HepG2 (cell line): Measurements from ENCODE around the gene DAAM2. TPM values are rescaled to one million over a fixed set of nuclear protein-coding genes. Genes with fewer than 3 reads are reported as not detected.

Experiments
- AKAP8 ChIP-seq: sonication (generic); formaldehyde crosslinking; IDR thresholded peaks from 2 replicates; pipeline ENCODE4 v1.5.1; 2020; ENCODE audit warnings: mild to moderate bottlenecking, missing genetic modification reagents
- EHMT2 ChIP-seq: fragments of 200-600 bp; sonication (generic); IDR thresholded peaks from 2 replicates; pipeline ENCODE4 v1.7.0; 2017; ENCODE audit warnings: antibody characterized with exemption, low read depth, low read length, borderline replicate concordance
- MTA3 ChIP-seq: sonication (generic); formaldehyde crosslinking; IDR thresholded peaks from 2 replicates; pipeline ENCODE4 v1.4.0; 2020; ENCODE audit warnings: missing genetic modification reagents
- ZFAT ChIP-seq: sonication (generic); formaldehyde crosslinking; conservative IDR thresholded peaks from 2 replicates; pipeline ENCODE4 v1.8.1; 2023; ENCODE audit warnings: missing genetic modification reagents, inconsistent platforms
- ZMYM4 ChIP-seq: sonication (generic); formaldehyde crosslinking; IDR thresholded peaks from 2 replicates; pipeline ENCODE4 v1.8.1; 2023; ENCODE audit warnings: mild to moderate bottlenecking, missing genetic modification reagents
- ZNF234 ChIP-seq: sonication (generic); formaldehyde crosslinking; conservative IDR thresholded peaks from 2 replicates; pipeline ENCODE4 v1.5.1; 2020; ENCODE audit warnings: mild to moderate bottlenecking, missing genetic modification reagents
- ZNF615 ChIP-seq: sonication (generic); formaldehyde crosslinking; IDR thresholded peaks from 2 replicates; pipeline ENCODE4 v1.5.0; 2020; ENCODE audit warnings: mild to moderate bottlenecking, missing genetic modification reagents, borderline replicate concordance
- ZNF678 ChIP-seq: sonication (generic); formaldehyde crosslinking; IDR thresholded peaks from 2 replicates; pipeline ENCODE4 v1.4.0; 2020; ENCODE audit warnings: mild to moderate bottlenecking, missing genetic modification reagents
- polyA plus RNA-seq, 8 experiments: library from polyadenylated mRNA; depleted of rRNA in 3 of 8; stranded (reverse) in 7 of 8; unstranded in 1 of 8; fragments of >200 nt; fragmentation: Illumina TruSeq in 4 of 8; extraction: Trizol in 4 of 8; gene quantifications; 2 replicates each; pipeline versions ENCODE4 v1.2.1 to v1.2.3, GENCODE V29; 2011 to 2016; ENCODE audit warnings: low read depth in 4 of 8, missing spikeins in 1 of 8, mixed read lengths in 1 of 8; ENCODE audit not compliant: insufficient read depth in 1 of 8
- total RNA-seq, 5 experiments: library from RNA; depleted of rRNA; stranded (reverse); fragments of >200 nt; fragmentation: Illumina TruSeq; extraction: Trizol; gene quantifications; 2 replicates each; pipeline ENCODE4 v1.2.3, GENCODE V29; 2016; ENCODE audit warnings: low read depth in 1 of 5
- TF ChIP-seq, protein P1 (sequence below): sonication (generic); formaldehyde crosslinking; IDR thresholded peaks from 2 replicates; pipeline ENCODE4 v1.5.1; 2020; ENCODE audit warnings: missing genetic modification reagents, mild to moderate bottlenecking, borderline replicate concordance
- TF ChIP-seq, protein P2 (sequence below): sonication (generic); formaldehyde crosslinking; IDR thresholded peaks from 2 replicates; pipeline ENCODE4 v1.9.0; 2021; ENCODE audit warnings: mild to moderate bottlenecking, missing genetic modification reagents
- TF ChIP-seq, protein P3 (sequence below): sonication (generic); formaldehyde crosslinking; conservative IDR thresholded peaks from 2 replicates; pipeline ENCODE4 v1.4.0; 2020; ENCODE audit warnings: missing genetic modification reagents
- TF ChIP-seq, protein P4 (sequence below): sonication (generic); formaldehyde crosslinking; IDR thresholded peaks from 2 replicates; pipeline ENCODE4 v1.4.0; 2020; ENCODE audit warnings: missing genetic modification reagents

Gene DAAM2
- total and polyA plus RNA-seq, 2 of the 13 experiments (the other 11 are each of a cell fraction or from before 2014, with no cell fraction given), result 0.01 TPM; not detected in 1

DNA sequence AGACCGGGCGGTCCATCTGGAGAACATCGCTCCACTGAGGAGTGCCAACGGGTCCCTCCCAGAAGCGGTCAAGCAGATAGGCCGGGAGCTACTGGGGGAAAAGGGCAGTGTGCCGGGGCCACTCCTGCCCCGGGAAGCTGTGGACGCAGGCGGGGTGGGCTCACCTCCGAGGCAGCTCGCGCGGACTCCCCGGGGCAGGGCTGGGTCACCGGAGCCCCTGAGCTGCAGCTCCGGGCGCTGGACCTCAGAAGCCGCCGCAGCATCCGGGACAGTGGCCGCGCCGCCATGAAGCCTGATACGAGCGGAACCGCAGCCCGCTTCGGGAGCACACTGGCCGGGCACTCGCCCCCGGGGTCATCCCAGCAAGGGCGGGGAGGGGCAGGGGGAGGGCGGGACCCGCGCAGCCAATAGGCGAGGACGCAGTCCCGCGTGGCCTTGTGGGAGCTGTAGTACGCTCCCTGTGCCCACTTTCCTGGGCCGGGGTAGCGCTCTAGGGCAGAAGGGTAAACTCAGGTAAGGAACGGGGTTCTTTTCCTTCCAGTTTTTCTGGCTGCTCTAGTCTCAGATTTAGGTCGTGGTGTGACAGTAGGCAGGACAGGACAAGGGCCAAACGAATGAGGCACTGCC is 142.1 kb downstream of the DAAM2 start, which contains the start of gene MOCS1 (continued):
- TF ChIP-seq, protein P1, sequence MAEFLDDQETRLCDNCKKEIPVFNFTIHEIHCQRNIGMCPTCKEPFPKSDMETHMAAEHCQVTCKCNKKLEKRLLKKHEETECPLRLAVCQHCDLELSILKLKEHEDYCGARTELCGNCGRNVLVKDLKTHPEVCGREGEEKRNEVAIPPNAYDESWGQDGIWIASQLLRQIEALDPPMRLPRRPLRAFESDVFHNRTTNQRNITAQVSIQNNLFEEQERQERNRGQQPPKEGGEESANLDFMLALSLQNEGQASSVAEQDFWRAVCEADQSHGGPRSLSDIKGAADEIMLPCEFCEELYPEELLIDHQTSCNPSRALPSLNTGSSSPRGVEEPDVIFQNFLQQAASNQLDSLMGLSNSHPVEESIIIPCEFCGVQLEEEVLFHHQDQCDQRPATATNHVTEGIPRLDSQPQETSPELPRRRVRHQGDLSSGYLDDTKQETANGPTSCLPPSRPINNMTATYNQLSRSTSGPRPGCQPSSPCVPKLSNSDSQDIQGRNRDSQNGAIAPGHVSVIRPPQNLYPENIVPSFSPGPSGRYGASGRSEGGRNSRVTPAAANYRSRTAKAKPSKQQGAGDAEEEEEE, result no peak
- TF ChIP-seq, protein P2, sequence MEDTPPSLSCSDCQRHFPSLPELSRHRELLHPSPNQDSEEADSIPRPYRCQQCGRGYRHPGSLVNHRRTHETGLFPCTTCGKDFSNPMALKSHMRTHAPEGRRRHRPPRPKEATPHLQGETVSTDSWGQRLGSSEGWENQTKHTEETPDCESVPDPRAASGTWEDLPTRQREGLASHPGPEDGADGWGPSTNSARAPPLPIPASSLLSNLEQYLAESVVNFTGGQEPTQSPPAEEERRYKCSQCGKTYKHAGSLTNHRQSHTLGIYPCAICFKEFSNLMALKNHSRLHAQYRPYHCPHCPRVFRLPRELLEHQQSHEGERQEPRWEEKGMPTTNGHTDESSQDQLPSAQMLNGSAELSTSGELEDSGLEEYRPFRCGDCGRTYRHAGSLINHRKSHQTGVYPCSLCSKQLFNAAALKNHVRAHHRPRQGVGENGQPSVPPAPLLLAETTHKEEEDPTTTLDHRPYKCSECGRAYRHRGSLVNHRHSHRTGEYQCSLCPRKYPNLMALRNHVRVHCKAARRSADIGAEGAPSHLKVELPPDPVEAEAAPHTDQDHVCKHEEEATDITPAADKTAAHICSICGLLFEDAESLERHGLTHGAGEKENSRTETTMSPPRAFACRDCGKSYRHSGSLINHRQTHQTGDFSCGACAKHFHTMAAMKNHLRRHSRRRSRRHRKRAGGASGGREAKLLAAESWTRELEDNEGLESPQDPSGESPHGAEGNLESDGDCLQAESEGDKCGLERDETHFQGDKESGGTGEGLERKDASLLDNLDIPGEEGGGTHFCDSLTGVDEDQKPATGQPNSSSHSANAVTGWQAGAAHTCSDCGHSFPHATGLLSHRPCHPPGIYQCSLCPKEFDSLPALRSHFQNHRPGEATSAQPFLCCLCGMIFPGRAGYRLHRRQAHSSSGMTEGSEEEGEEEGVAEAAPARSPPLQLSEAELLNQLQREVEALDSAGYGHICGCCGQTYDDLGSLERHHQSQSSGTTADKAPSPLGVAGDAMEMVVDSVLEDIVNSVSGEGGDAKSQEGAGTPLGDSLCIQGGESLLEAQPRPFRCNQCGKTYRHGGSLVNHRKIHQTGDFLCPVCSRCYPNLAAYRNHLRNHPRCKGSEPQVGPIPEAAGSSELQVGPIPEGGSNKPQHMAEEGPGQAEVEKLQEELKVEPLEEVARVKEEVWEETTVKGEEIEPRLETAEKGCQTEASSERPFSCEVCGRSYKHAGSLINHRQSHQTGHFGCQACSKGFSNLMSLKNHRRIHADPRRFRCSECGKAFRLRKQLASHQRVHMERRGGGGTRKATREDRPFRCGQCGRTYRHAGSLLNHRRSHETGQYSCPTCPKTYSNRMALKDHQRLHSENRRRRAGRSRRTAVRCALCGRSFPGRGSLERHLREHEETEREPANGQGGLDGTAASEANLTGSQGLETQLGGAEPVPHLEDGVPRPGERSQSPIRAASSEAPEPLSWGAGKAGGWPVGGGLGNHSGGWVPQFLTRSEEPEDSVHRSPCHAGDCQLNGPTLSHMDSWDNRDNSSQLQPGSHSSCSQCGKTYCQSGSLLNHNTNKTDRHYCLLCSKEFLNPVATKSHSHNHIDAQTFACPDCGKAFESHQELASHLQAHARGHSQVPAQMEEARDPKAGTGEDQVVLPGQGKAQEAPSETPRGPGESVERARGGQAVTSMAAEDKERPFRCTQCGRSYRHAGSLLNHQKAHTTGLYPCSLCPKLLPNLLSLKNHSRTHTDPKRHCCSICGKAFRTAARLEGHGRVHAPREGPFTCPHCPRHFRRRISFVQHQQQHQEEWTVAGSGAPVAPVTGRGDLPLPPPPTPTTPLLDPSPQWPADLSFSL, result no peak
- TF ChIP-seq AKAP8 (CRISPR knock-in tag) (no peak), ZNF678 (CRISPR knock-in tag) (no peak), ZFAT (CRISPR knock-in tag) (no peak), MTA3 (CRISPR knock-in tag) (no peak), EHMT2 (no peak), ZNF615 (CRISPR knock-in tag) (no peak), ZNF234 (CRISPR knock-in tag) (no peak), ZMYM4 (CRISPR knock-in tag) (peak; percentile 64; the same call in 1 of the 2 replicates)
- TF ChIP-seq, protein P3, sequence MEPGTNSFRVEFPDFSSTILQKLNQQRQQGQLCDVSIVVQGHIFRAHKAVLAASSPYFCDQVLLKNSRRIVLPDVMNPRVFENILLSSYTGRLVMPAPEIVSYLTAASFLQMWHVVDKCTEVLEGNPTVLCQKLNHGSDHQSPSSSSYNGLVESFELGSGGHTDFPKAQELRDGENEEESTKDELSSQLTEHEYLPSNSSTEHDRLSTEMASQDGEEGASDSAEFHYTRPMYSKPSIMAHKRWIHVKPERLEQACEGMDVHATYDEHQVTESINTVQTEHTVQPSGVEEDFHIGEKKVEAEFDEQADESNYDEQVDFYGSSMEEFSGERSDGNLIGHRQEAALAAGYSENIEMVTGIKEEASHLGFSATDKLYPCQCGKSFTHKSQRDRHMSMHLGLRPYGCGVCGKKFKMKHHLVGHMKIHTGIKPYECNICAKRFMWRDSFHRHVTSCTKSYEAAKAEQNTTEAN (CRISPR knock-in tag), result no peak
- TF ChIP-seq, protein P4, sequence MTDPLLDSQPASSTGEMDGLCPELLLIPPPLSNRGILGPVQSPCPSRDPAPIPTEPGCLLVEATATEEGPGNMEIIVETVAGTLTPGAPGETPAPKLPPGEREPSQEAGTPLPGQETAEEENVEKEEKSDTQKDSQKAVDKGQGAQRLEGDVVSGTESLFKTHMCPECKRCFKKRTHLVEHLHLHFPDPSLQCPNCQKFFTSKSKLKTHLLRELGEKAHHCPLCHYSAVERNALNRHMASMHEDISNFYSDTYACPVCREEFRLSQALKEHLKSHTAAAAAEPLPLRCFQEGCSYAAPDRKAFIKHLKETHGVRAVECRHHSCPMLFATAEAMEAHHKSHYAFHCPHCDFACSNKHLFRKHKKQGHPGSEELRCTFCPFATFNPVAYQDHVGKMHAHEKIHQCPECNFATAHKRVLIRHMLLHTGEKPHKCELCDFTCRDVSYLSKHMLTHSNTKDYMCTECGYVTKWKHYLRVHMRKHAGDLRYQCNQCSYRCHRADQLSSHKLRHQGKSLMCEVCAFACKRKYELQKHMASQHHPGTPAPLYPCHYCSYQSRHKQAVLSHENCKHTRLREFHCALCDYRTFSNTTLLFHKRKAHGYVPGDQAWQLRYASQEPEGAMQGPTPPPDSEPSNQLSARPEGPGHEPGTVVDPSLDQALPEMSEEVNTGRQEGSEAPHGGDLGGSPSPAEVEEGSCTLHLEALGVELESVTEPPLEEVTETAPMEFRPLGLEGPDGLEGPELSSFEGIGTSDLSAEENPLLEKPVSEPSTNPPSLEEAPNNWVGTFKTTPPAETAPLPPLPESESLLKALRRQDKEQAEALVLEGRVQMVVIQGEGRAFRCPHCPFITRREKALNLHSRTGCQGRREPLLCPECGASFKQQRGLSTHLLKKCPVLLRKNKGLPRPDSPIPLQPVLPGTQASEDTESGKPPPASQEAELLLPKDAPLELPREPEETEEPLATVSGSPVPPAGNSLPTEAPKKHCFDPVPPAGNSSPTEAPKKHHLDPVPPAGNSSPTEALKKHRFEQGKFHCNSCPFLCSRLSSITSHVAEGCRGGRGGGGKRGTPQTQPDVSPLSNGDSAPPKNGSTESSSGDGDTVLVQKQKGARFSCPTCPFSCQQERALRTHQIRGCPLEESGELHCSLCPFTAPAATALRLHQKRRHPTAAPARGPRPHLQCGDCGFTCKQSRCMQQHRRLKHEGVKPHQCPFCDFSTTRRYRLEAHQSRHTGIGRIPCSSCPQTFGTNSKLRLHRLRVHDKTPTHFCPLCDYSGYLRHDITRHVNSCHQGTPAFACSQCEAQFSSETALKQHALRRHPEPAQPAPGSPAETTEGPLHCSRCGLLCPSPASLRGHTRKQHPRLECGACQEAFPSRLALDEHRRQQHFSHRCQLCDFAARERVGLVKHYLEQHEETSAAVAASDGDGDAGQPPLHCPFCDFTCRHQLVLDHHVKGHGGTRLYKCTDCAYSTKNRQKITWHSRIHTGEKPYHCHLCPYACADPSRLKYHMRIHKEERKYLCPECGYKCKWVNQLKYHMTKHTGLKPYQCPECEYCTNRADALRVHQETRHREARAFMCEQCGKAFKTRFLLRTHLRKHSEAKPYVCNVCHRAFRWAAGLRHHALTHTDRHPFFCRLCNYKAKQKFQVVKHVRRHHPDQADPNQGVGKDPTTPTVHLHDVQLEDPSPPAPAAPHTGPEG (CRISPR knock-in tag), result no peak; the same call in 1 of the 2 replicates
